Fibroblast of lung (primary cell): Measurements from ENCODE around the gene MRPL45. TPM values are rescaled to one million over a fixed set of nuclear protein-coding genes. Genes with fewer than 3 reads are reported as not detected.

Experiments
- DNase-seq, 2 donors: peaks; one replicate each; pipeline versions ENCODE4 v3.0.0 to v3.0.0-alpha.2; 2010; ENCODE audit warnings: low read depth in 2 of 2
- H2AFZ ChIP-seq: 2 replicates; pipeline ENCODE4 v1.5.1; 2012; ENCODE audit warnings: low read length, control low read depth, inconsistent platforms
- H3K27ac ChIP-seq: 2 replicates; pipeline ENCODE4 v1.5.1; 2011; ENCODE audit warnings: low read length, control low read depth; ENCODE audit not compliant: insufficient read depth
- H3K27me3 ChIP-seq: 2 replicates; pipeline ENCODE4 v1.5.1; 2011; ENCODE audit warnings: mild to moderate bottlenecking, low read length; ENCODE audit not compliant: control insufficient read depth, insufficient read depth
- H3K36me3 ChIP-seq: 2 replicates; pipeline ENCODE4 v1.5.1; 2011; ENCODE audit warnings: low read length; ENCODE audit not compliant: control insufficient read depth, insufficient read depth
- H3K4me1 ChIP-seq: 2 replicates; pipeline ENCODE4 v1.5.1; 2011; ENCODE audit warnings: low read length; ENCODE audit not compliant: control insufficient read depth, insufficient read depth; ENCODE audit errors: extremely low read depth
- H3K4me2 ChIP-seq: 2 replicates; pipeline ENCODE4 v1.5.1; 2011; ENCODE audit warnings: low read length, control low read depth; ENCODE audit not compliant: insufficient read depth; ENCODE audit errors: extremely low read depth
- H3K4me3 ChIP-seq, 4 experiments: fragments of 200-600 bp in 1 of 4; sonication (generic) in 1 of 4; replicated peaks in 1 of 4; 2 replicates each; pipeline ENCODE4 v1.5.1; 2011 to 2016; ENCODE audit warnings: low read length in 4 of 4, low read depth in 3 of 4, mild to moderate bottlenecking in 3 of 4, control low read depth in 2 of 4, inconsistent platforms in 1 of 4, mixed read lengths in 1 of 4; ENCODE audit not compliant: insufficient read depth in 1 of 4; ENCODE audit errors: control extremely low read depth in 1 of 4
- H3K79me2 ChIP-seq: 2 replicates; pipeline ENCODE4 v1.5.1; 2012; ENCODE audit warnings: mild to moderate bottlenecking, low read length, inconsistent platforms; ENCODE audit not compliant: control insufficient read depth, insufficient read depth
- H3K9ac ChIP-seq: 2 replicates; pipeline ENCODE4 v1.5.1; 2011; ENCODE audit warnings: mild to moderate bottlenecking, low read length, control low read depth; ENCODE audit not compliant: insufficient read depth
- H3K9me3 ChIP-seq: 2 replicates; pipeline ENCODE4 v1.5.1; 2012; ENCODE audit warnings: low read depth, low read length; ENCODE audit not compliant: control insufficient read depth, insufficient read depth
- H4K20me1 ChIP-seq: 2 replicates; pipeline ENCODE4 v1.5.1; 2011; ENCODE audit warnings: low read length; ENCODE audit not compliant: control insufficient read depth, insufficient read depth; ENCODE audit errors: extremely low read depth
- EZH2 ChIP-seq: IDR thresholded peaks from 2 replicates; pipeline ENCODE4 v1.5.1; 2012; ENCODE audit warnings: low read length, control low read depth, mild to moderate bottlenecking; ENCODE audit errors: missing control alignments
- polyA plus RNA-seq, 2 donors: library from polyadenylated mRNA; depleted of rRNA in 1 of 2; stranded (reverse) in 1 of 2; unstranded in 1 of 2; fragments of >200 nt; gene quantifications; 2 replicates each; pipeline ENCODE4 v1.2.1, GENCODE V29; 2011 to 2012; ENCODE audit warnings: missing spikeins in 1 of 2
- total RNA-seq: library from RNA; depleted of rRNA; stranded (reverse); fragments of >200 nt; gene quantifications from 2 replicates; pipeline ENCODE4 v1.2.1, GENCODE V29; 2014
- TF ChIP-seq, protein P1 (sequence below), 2 donors: IDR thresholded peaks in 1 of 2; conservative IDR thresholded peaks in 1 of 2; 1 replicate in 1 of 2; 2 replicates in 1 of 2; pipeline ENCODE4 v1.5.1; 2011 to 2012; ENCODE audit warnings: low read length in 2 of 2, control low read depth in 1 of 2, inconsistent platforms in 1 of 2, low read depth in 1 of 2, mild to moderate bottlenecking in 1 of 2

MRPL45 gene
- total and polyA plus RNA-seq, 2 donors (not counting 1 experiment from before 2014, with no cell fraction given) = 34.7 to 56.1 TPM

DNA sequence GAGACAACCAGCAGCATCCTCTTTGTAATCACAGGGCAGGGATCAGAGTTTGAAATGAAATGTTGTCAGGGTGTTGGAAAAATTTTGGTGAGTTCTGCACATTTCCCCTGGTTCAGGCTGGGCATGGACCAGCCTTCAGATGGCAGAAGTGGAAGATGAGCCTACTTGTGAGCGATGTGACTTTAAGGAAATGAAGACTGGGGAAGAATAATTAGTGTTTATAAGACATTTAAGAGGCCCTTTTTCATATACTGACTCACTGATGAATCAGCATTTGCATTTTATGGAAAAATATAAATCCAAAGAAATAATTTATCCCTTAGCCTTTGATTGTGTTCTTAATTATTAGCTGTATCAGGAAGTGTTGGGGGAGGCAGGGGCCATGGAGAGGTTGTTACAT, 25.9 kb downstream of the MRPL45 start:
- H3K4me3 ChIP-seq = no peak overlapping the region
- peak overlapping the region; percentile 51 for H3K4me2 ChIP-seq
- H2AFZ ChIP-seq = no peak overlapping the region
- peaks cover 1% of the 10 kb centered on the region for H3K36me3 ChIP-seq
- TF ChIP-seq, protein P1, sequence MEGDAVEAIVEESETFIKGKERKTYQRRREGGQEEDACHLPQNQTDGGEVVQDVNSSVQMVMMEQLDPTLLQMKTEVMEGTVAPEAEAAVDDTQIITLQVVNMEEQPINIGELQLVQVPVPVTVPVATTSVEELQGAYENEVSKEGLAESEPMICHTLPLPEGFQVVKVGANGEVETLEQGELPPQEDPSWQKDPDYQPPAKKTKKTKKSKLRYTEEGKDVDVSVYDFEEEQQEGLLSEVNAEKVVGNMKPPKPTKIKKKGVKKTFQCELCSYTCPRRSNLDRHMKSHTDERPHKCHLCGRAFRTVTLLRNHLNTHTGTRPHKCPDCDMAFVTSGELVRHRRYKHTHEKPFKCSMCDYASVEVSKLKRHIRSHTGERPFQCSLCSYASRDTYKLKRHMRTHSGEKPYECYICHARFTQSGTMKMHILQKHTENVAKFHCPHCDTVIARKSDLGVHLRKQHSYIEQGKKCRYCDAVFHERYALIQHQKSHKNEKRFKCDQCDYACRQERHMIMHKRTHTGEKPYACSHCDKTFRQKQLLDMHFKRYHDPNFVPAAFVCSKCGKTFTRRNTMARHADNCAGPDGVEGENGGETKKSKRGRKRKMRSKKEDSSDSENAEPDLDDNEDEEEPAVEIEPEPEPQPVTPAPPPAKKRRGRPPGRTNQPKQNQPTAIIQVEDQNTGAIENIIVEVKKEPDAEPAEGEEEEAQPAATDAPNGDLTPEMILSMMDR (conservative IDR thresholded peaks at IDR 0.05 in 1 of 2, IDR thresholded peaks at IDR 0.05 in 1 of 2; ENCODE audit: low read depth in 1 of 2, low read length in 2 of 2) = no peak
- no peak for TF ChIP-seq EZH2
- DNase-seq = peak in 1 of 2 donors; percentile 49
- no peak overlapping the region for H3K27ac ChIP-seq
- no peak overlapping the region for H3K9ac ChIP-seq
- H3K27me3 ChIP-seq = peaks cover under 1% of the 10 kb centered on the region
- no peaks in the 10 kb centered on the region for H4K20me1 ChIP-seq
- H3K79me2 ChIP-seq = no peaks in the 10 kb centered on the region
- H3K9me3 ChIP-seq = no peaks in the 10 kb centered on the region
- peaks cover 7% of the 10 kb centered on the region for H3K4me1 ChIP-seq

DNA sequence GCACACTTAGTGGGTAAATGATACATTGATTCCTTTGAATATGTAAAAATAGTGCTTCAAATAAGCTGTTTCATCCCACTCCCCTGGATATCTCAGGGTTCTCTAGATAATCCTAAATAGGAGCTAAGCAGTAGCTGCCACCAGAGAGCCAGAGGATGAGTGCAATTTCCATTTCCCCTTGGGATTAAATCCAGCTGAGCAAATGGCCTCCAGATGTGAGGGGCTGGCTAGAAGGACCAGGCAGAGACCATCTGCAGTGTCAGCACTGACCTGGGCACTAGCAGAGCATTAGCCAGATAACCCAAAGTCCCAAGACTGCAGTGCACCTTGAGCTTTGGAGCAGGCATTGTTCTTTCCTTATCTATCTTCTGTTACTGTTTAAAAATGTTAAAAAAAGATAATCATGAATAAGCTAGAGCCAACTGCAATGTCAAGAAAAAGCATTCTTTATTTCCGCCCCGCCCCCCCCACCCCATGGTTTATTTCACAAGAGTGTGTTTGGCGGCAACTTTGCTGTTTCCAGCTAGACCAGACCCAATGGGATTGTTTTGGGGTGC, 27.3 kb downstream of the MRPL45 start:
- H3K27ac ChIP-seq = no peak overlapping the region
- H3K4me2 ChIP-seq = no peak overlapping the region
- TF ChIP-seq, protein P1 (conservative IDR thresholded peaks at IDR 0.05 in 1 of 2, IDR thresholded peaks at IDR 0.05 in 1 of 2; ENCODE audit: low read depth in 1 of 2, low read length in 2 of 2) = no peak
- no peak for TF ChIP-seq EZH2
- H3K4me1 ChIP-seq = peaks cover 7% of the 10 kb centered on the region
- H2AFZ ChIP-seq = no peak overlapping the region
- DNase-seq = peak in 1 of 2 donors; percentile 27
- no peaks in the 10 kb centered on the region for H3K79me2 ChIP-seq
- H3K4me3 ChIP-seq = no peak overlapping the region
- H3K9ac ChIP-seq = no peak overlapping the region
- no peaks in the 10 kb centered on the region for H4K20me1 ChIP-seq
- no peaks in the 10 kb centered on the region for H3K9me3 ChIP-seq
- peaks cover 1% of the 10 kb centered on the region for H3K36me3 ChIP-seq
- peaks cover 7% of the 10 kb centered on the region for H3K27me3 ChIP-seq

DNA sequence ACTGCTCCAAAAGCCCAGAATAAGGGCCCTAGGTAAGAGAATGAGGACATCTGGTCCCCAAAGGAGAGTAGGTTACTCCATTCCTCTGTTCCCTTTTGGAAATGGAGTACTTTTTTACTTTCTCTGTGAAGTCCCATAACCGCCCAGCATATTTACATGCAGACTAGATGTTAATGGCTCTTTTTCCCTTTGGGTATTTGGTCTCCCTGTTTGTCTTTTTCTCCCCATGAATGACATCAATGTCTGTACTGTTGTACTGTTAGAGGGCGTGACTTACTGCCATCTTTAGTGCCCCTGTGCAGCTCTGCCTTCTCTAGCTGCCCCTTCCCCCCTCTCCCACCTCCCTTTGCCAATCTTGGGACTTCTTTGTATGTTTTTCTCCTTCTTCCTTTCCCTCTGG, 27.8 kb downstream of the MRPL45 start:
- TF ChIP-seq, protein P1 (conservative IDR thresholded peaks at IDR 0.05 in 1 of 2, IDR thresholded peaks at IDR 0.05 in 1 of 2; ENCODE audit: low read depth in 1 of 2, low read length in 2 of 2) = no peak
- TF ChIP-seq EZH2 = no peak
- Histone ChIP-seq H3K36me3 (peaks cover 1% of the 10 kb centered on the region), H2AFZ (no peak overlapping the region), H3K4me2 (no peak overlapping the region), H3K4me1 (peaks cover 7% of the 10 kb centered on the region), H3K27ac (no peak overlapping the region), H3K79me2 (no peaks in the 10 kb centered on the region), H3K4me3 (no peak overlapping the region), H3K27me3 (peaks cover 7% of the 10 kb centered on the region), H3K9ac (no peak overlapping the region), H4K20me1 (no peaks in the 10 kb centered on the region), H3K9me3 (no peaks in the 10 kb centered on the region)
- no peak for DNase-seq
